DOHH2 (cell line): ENCODE results near the gene GRPR.

Experiments
- CTCF ChIP-seq: fragments of 200-600 bp; sonication (generic); IDR thresholded peaks from one replicate; pipeline ENCODE4 v1.5.1; 2014; ENCODE audit warnings: antibody characterized with exemption, mild to moderate bottlenecking, low read depth, low read length; ENCODE audit not compliant: poor library complexity, severe bottlenecking
- EZH2phosphoT487 ChIP-seq: fragments of 200-600 bp; sonication (generic); IDR thresholded peaks from 2 replicates; pipeline ENCODE4 v1.6.1; 2017; ENCODE audit warnings: borderline replicate concordance, mild to moderate bottlenecking, antibody characterized with exemption, low read length, moderate library complexity, mixed read lengths

DNA sequence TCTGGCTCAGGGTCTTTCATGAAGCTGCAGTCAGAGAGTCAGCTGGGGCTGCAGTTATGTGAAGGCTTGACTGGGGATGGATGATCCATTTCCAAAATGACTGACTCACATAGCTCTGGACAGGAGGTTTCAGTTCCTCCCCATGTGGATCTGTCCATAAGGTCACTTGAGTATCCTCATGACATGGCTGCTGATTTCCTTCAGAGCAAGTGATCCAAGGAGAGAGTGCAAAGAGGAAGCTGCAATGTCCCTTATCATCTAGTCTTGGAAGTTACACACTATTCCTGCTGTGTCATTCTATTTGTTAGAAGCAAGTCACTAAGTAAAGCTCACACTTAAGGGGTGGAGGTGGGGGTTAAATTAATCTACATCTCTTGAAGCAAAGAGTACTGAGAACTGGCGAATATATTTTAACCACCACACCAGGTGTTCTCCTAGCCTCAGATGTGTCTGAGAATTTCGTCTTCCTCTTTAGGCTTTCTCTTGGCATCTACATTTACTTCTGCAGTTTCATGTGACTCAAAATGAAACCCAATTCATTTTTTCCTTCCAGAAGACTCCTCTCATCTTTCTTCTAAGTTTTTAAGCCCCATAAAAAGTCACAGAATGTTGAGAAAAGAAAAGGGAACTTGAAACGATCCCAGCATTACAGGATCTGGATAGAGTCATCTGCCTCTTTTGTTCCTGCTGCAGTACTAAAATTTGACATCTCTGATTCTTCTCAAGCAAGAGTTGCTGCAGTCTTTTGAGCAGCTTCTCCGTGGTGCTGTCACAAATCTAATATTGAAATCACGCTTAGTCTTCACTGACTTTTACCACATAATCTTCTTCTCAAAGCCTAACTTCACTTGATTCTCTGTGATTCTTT is 3.8 kb upstream of the GRPR start:
- TF ChIP-seq CTCF = no peak
- TF ChIP-seq EZH2phosphoT487 = no peak
